NCI-H2196 (cell line): ENCODE data around the gene ZNF516.
A peak's percentile ranks its signal among the peaks of the same experiment; 100 is the strongest.

ENCODE experiments used
- DNase-seq: peaks from one replicate; lab custom pipeline; 2025; ENCODE audit not compliant: unreplicated experiment; lab: John Stamatoyannopoulos, UW

The ZNF516 gene

GRCh38 chr18:76405681-76406356 lies 89.2 kb downstream of the ZNF516 start:
- peak; percentile 45 for DNase-seq

DNA sequence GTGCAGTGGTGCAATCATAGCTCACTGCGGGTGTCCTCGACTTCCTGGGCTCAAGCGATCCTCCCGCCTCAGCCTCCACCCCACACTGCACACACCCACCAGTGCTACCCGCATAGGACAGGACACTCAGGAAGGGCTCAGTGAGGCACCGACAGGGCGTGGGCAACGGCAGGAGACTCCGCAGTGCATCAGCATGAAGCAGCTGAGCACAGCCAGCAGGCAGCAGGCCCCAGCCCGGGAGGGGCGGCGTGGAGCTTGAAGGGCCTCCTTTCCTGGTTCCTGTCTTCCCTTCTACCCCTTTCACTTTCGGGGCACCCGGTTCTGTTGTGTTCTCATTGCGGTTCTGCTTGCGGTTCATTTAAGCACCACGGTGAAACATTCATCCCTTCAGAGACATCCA lies 89.8 kb downstream of the ZNF516 start:
- no peak for DNase-seq

DNA sequence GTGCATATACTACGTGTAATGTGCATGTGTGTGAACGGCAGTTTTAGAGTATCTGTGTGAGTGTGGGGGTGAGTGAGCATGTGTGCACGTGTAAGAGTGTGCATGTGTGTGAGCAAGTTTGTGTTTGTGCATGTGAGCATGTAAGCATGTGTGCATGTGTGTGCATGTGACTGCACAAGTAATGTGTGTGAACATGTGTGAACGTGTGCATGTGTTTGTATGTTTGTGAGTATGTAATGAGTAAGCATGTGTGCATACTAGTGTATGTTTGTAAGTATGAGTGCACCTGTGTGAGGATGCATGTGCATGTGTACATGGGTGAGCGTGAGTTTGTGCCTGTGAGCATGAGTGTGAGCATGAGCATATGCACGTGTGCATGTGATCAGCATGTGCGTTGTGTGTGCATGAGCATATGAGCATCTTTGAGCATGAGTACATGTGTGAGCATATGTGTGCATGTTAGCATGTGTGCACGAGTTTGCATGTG lies 90.7 kb downstream of the ZNF516 start:
- DNase-seq, result no peak

DNA sequence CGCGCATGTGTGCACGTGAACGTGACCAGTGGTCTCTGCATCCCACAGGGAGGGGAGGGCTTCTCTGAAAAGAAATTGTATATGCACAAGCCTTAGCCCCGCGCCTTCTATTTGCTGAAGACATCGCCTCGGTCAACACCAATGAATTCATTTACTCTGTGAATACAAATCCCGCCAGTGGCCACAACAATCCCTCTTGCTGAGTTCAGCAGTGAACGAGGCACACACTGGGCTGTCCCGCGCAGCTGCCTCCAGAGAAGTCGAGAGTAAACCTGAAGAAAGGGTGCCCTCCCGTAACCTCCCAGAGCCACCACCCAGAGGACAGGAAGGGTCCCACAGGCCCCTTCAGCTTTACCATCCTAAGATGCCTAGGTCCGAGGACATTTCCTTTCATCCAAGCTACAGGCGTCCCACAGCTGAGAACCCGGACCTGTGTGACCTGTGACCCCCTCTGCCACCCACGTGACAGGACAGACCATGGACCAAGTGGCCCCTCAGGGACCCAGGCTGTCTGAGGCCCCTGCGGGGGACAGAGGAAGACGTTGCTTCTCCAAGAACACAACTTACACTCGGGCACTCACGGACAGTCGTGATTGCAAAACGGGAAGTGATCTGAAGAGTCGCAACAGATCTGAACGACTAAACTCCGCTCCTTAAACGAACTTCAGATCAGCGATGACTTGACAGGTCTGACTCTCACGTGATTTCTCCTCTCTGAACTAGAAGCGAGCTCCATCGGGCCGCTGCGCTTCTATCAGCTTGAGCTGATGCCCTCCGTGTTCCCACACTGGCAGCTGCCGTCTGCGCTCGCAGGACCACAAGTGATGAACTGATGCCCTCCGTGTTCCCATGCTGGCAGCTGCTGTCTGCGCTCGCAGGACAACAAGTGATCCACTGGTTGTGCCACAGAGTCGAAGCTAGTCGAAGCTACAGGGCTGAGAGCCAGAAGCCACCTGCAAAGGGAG lies 92.7 kb downstream of the ZNF516 start:
- no peak for DNase-seq

DNA sequence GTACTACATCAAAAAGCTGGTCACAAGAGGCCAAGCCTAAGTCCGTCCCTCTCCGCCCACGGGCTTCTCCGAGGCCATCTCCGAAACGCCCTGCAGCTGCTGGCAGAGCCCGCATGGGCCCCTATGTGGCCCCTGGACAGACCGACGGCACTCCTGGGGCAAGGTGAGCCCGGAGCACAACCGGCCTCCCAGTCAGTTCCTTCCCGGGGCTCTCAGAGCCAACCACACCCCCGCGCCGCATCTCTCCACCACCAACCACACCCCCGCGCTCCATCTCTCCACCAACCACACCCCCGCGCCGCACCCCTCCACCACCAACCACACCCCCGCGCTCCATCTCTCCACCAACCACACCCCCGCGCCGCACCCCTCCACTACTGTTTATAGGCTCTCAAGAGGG lies 93.5 kb downstream of the ZNF516 start:
- DNase-seq, result no peak

GRCh38 chr18:76399613-76400391 lies 95.2 kb downstream of the ZNF516 start:
- no peak for DNase-seq

- DNase-seq, result peak; percentile 81
Measured at GRCh38 chr18:76398896-76399612, 96.0 kb downstream of the ZNF516 start.

DNA sequence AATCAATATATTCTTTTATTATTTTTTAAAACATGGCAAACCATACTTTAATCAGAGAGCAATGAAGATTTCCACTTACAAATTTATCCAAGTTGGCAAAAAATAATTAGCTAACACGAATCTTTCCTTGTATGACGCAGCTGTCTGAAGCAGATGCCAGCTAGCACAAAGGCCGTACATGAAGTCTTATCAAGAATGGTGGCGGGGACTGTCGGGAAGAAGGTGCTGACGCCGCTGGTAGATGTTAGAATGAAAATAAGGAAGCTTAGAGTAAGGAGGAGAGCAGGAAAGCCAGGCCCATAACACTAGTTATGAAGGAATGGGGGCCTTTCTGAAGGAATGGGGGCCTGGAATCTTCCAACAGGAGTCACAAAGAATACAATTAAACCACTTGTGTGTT lies 96.7 kb downstream of the ZNF516 start:
- no peak for DNase-seq

- DNase-seq, result no peak
Measured at GRCh38 chr18:76397631-76398030, 97.4 kb downstream of the ZNF516 start.

- no peak for DNase-seq
Measured at GRCh38 chr18:76396792-76397191, 98.2 kb downstream of the ZNF516 start.

GRCh38 chr18:76395609-76396008 lies 99.4 kb downstream of the ZNF516 start:
- DNase-seq, result no peak

- no peak for DNase-seq
Measured at GRCh38 chr18:76394780-76395476, 100.1 kb downstream of the ZNF516 start.

DNA sequence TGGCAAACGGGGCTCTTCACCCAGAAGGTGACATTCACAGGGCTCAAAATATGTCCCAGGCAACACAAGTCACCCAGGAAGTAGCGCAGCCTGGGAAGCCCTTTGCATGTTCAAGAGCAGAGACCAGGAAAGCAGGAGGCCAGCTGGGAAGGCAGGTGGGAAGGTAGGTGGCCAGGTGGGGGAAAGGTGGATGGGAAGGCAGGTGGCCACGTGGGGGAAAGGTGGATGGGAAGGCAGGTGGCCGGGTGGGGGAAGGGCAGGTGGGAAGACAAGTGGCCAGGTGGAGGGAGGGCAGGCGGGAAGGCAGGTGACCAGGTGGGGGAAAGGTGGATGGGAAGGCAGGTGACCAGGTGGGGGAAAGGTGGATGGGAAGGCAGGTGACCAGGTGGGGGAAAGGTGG lies 102.7 kb downstream of the ZNF516 start:
- DNase-seq, result no peak

- DNase-seq, result no peak
Measured at GRCh38 chr18:76391746-76392145, 103.3 kb downstream of the ZNF516 start.

DNA sequence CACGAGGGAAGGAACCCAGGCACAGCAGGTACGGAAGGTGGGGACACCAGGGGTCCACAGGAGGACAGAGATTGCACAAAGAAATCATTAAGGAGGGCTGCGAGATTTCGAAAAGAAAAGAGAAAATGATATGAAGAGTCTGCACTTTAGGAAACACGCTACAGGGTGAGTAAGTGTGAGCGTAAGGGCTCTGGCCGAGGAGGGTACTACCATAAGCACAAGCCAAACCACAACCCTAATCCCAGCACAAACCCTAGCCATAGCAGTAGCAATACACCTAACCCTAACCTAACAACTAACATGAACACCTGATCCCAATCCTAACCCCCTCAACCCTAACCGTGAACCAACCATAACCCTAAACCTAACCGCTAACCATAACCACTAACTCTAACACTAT lies 104.0 kb downstream of the ZNF516 start:
- no peak for DNase-seq

- DNase-seq, result no peak
Measured at GRCh38 chr18:76390452-76391035, 104.5 kb downstream of the ZNF516 start.

DNA sequence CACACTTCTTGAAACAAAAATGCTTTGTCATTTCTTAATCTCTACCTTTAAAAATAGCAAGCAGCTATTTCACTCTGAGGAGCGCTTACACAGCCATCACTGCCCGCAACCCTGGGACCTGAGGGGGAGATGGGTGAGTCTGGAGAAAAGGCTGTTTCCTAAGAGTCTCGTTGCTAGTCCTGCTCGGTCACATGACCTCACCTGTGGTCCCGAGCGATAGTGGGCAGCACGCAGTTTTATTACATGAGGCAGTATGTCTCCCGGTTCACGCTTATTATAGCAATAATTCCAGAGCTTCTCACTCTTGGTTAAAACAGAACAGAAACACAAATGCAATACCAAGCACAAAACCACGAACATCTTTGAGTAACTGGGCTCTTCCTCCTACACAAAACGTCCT lies 105.3 kb downstream of the ZNF516 start:
- DNase-seq, result no peak

GRCh38 chr18:76388891-76389423 lies 106.1 kb downstream of the ZNF516 start:
- no peak for DNase-seq

DNA sequence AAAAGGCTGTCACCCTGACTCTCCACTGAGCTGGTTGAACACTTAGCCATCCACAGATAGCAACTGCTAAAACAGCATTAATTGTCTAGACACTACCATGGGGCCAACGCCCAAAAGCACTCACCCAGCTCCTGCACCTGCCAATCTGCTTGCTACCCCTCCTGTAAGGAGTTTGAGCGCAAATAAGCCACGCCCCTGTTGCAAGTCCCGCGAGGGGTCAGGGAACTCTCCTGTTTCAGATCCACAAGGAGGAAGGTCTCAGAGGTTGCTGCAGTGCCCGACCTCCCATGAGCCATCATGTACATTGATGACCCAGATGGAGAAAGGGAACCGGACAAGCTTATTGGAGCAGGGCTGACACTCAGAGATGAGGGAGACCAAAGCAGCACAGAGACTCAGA lies 106.8 kb downstream of the ZNF516 start:
- DNase-seq, result no peak
